Measurements from ENCODE around the gene ZNF343. TPM values are rescaled to one million over a fixed set of nuclear protein-coding genes. Genes with fewer than 3 reads are reported as not detected.
A peak's percentile ranks its signal among the peaks of the same experiment; 100 is the strongest.

The ZNF343 gene
- total and polyA plus RNA-seq, 8 donors, result 0.58 to 14.3 (median 4.4) TPM

DNA sequence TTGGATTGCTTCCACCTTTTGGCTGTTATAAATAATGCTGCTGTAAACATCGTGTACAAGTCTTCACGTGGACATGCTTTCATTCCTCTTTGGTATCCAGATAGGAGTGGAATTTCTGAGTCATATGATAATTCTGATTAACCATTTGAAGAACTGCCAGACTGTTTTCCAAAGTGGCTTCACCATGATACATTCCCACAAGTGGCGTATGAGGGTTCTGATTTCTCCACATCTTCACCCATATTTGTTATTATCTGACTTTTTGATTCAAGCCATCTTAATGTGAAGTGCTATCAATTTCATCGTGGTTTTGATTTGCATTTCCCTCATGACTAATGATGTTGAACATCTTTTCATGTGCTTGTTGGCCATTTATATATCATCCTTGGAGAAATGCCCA is 35.2 kb downstream of the ZNF343 start:
- Histone ChIP-seq H3K9me3 (no peaks in the 10 kb centered on the region), H3K27me3 (no peaks in the 10 kb centered on the region), H3K27ac (no peak overlapping the region), H3K4me3 (no peak overlapping the region), H3K36me3 (peaks cover 0 to 1% (median 0%) of the 10 kb centered on the region in 4 donors), H3K4me1 (peaks cover 12 to 26% (median 22%) of the 10 kb centered on the region in 4 donors)
- 40 to 61% (median 56%) methylated on average over 4 of the region's 4 CpGs for WGBS, 5 donors
- no peak for DNase-seq
- intact Hi-C loops (cut with DNase I; ENCODE audit: low total_unique reads), result no loop called here
- TF ChIP-seq, protein P1, sequence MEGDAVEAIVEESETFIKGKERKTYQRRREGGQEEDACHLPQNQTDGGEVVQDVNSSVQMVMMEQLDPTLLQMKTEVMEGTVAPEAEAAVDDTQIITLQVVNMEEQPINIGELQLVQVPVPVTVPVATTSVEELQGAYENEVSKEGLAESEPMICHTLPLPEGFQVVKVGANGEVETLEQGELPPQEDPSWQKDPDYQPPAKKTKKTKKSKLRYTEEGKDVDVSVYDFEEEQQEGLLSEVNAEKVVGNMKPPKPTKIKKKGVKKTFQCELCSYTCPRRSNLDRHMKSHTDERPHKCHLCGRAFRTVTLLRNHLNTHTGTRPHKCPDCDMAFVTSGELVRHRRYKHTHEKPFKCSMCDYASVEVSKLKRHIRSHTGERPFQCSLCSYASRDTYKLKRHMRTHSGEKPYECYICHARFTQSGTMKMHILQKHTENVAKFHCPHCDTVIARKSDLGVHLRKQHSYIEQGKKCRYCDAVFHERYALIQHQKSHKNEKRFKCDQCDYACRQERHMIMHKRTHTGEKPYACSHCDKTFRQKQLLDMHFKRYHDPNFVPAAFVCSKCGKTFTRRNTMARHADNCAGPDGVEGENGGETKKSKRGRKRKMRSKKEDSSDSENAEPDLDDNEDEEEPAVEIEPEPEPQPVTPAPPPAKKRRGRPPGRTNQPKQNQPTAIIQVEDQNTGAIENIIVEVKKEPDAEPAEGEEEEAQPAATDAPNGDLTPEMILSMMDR (IDR thresholded peaks at IDR 0.05), result no peak
- TF ChIP-seq EP300 (IDR thresholded peaks at IDR 0.05) (no peak), POLR2AphosphoS5 (IDR thresholded peaks at IDR 0.05) (no peak), POLR2A (IDR thresholded peaks at IDR 0.05) (no peak)

DNA sequence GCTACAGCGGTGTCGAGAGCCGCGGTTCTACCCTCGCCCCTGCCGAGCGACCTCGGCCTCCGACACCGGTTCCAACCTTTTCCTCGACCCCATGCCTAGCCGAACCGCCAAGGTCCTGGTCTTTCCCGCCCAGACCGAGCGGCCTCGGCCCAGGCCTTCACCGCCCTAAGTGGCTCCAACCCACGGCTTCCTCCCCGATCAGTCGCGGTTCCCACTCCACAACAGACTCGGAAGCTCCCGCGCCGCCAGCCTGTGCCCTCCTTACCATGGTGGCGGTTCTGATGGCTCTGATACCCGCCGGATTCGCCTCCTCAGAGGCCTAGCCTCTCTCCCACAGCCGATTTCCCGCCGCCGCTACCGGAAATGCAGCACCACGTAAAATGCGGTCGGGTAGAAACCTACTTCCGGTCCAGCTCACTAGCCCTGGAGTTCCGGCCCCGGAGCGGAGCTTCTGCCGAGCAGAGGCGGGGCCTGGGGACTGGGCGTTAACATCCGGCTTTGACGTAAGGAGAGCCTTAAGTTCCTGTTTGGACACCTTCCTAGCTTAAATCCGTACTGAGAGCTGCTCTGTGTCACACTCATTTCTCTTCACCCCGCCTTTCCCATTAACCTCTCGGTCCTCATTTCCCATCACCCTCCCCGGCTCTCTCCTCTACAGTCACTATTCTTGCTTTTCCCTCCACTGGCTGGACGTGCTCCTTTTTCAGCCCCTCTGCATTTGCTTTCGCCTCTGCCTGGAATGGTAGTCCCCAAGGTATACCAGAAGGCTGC is 38.1 kb downstream of the ZNF343 start, which contains the start of gene SNRPB:
SNRPB (minus strand) TSS at position 367 of the 771 bp plus-strand sequence; CDS start at position 268, 99 bp downstream.
- peaks cover 20 to 30% (median 25%) of the 10 kb centered on the region in 4 donors for H3K36me3 ChIP-seq
- WGBS, 5 donors, result 0 to 3% (median 1%) methylated on average over 10 to 53 of the region's 53 CpGs
- peak within 1 kb of the TSS; percentile 89 to 97 (median 94) for H3K27ac ChIP-seq
- TF ChIP-seq, protein P1 (IDR thresholded peaks at IDR 0.05), result no peak
- TF ChIP-seq POLR2A (IDR thresholded peaks at IDR 0.05) (peak in 2 of 4 donors; percentile 73 to 84), POLR2AphosphoS5 (IDR thresholded peaks at IDR 0.05) (peak; percentile 97), EP300 (IDR thresholded peaks at IDR 0.05) (no peak)
- peak within 1 kb of the TSS; percentile 61 to 90 (median 76) for H3K4me3 ChIP-seq
- H3K9me3 ChIP-seq, result no peaks in the 10 kb centered on the region
- DNase-seq, result peak; percentile 98 to 99
- intact Hi-C loops (cut with DNase I; ENCODE audit: low total_unique reads), result no loop called here
- no peaks in the 10 kb centered on the region for H3K27me3 ChIP-seq
- peaks cover 14 to 35% (median 32%) of the 10 kb centered on the region in 4 donors for H3K4me1 ChIP-seq

DNA sequence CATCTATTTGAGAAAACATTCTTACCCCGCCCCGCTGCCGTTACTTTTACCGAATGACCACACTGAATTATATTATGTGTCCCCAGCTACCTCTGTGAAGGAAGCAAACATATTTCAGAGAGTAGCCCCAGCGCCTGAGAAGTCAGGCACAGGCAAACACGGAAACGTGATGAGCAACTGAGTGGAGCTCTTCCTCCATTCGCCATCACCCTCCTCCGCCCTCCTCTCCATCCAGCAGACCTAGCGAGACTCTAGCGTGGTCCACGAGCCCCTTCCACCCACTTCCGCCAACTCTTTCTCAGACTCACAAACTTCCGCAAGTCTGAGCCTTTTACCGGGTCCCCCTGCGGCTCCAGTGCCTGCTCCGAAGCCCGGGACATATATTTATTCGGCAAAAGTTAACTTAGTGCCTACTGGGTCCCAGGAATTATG is 38.7 kb downstream of the ZNF343 start:
- Histone ChIP-seq H3K9me3 (no peaks in the 10 kb centered on the region), H3K4me3 (peak overlapping the region; percentile 61 to 90 (median 76)), H3K27ac (peak overlapping the region; percentile 67 to 97 (median 93)), H3K27me3 (no peaks in the 10 kb centered on the region), H3K4me1 (peaks cover 14 to 35% (median 31%) of the 10 kb centered on the region in 4 donors), H3K36me3 (peaks cover 26 to 36% (median 31%) of the 10 kb centered on the region in 4 donors)
- WGBS, 5 donors, result 0 to 1% (median 1%) methylated on average over 19 of the region's 19 CpGs
- TF ChIP-seq, protein P1 (IDR thresholded peaks at IDR 0.05), result no peak
- TF ChIP-seq EP300 (IDR thresholded peaks at IDR 0.05), result no peak
- TF ChIP-seq POLR2AphosphoS5 (IDR thresholded peaks at IDR 0.05), result no peak
- no peak for TF ChIP-seq POLR2A (IDR thresholded peaks at IDR 0.05)
- intact Hi-C loops (cut with DNase I; ENCODE audit: low total_unique reads), result no loop called here
- peak in 1 of 2 donors; percentile 82 for DNase-seq

DNA sequence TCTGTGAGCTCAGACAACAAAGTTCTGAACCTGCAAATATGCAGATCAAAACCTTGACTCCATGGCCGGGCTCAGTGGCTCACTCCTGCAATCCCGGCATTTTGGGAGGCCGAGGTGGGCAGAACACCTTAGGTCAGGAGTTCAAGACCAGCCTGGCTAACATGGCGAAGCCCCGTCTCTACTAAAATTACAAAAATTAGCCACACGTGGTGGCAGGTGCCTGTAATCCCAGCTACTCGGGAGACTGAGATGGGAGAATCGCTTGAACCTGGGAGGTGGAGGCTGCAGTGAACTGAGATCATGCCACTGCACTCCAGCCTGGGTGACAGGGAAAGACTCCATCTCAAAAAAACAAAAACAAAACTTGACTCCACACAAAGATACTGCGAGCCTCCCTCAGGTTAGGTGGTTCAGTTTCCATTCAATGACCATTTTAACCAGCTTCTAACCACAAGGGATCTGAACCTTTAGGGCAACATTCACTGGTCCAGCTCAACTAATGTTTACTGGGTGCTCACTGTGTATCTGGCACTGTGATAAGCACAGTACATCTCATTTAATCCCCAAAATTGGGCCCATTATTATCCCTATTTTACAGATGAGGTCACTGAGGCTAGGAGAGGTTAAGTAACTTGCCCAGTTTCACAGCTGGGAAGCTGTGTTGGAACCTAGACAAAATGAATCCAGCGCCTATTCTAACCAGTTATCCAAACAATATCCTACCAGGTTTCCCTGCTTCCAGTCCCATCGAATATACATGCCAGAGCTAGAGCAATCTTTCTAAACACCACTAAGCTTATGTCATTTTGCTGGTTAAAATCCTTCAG is 39.9 kb downstream of the ZNF343 start:
- Histone ChIP-seq H3K27me3 (no peaks in the 10 kb centered on the region), H3K9me3 (no peaks in the 10 kb centered on the region), H3K4me3 (peak overlapping the region; percentile 61 to 90 (median 76)), H3K27ac (peak overlapping the region in 4 of 5 donors; percentile 89 to 97 (median 94)), H3K36me3 (peaks cover 38 to 48% (median 43%) of the 10 kb centered on the region in 4 donors), H3K4me1 (peaks cover 14 to 35% (median 31%) of the 10 kb centered on the region in 4 donors)
- DNase-seq, result no peak
- intact Hi-C loops (cut with DNase I; ENCODE audit: low total_unique reads), result no loop called here
- TF ChIP-seq POLR2AphosphoS5 (IDR thresholded peaks at IDR 0.05), result no peak
- TF ChIP-seq, protein P1 (IDR thresholded peaks at IDR 0.05), result no peak
- no peak for TF ChIP-seq POLR2A (IDR thresholded peaks at IDR 0.05)
- no peak for TF ChIP-seq EP300 (IDR thresholded peaks at IDR 0.05)
- 51 to 67% (median 62%) methylated on average over 11 of the region's 11 CpGs for WGBS, 5 donors
